Muscle of back (tissue), 11 donors: ENCODE data around the gene RUNX3. TPM values are rescaled to one million over a fixed set of nuclear protein-coding genes. Genes with fewer than 3 reads are reported as not detected.

Experiments used
- DNase-seq, 3 donors: peaks; one replicate each; pipeline versions ENCODE4 v3.0.0 to v3.0.0-alpha.2; 2013
- polyA plus RNA-seq, 10 donors: library from polyadenylated mRNA; unstranded; fragments of 120-200 nt; gene quantifications; one replicate each; pipeline ENCODE4 v1.2.1, GENCODE V29; 2013; ENCODE audit not compliant: insufficient read length in 10 of 10

RUNX3 gene
- polyA plus RNA-seq, 10 donors = 0.39 to 10.4 (median 0.64) TPM

DNA sequence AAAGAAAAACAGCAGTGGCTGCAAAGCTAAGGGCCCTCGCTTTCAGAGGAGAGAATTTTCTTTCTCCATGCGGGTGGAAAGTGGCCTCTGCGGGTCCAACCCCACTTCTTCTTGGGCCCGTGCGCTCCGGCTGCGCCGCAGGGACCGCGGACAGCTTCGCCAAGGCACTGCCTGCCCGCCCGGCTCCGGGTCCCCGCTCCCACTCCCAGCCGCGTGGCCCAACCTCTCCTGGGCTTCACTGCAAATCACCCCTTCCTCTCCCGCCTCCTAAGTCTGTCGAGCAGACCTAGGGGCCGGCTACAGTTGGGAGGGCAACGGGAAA is 1.0 kb upstream of the RUNX3 start:
- DNase-seq = peak in 1 of 3 donors; percentile 66

DNA sequence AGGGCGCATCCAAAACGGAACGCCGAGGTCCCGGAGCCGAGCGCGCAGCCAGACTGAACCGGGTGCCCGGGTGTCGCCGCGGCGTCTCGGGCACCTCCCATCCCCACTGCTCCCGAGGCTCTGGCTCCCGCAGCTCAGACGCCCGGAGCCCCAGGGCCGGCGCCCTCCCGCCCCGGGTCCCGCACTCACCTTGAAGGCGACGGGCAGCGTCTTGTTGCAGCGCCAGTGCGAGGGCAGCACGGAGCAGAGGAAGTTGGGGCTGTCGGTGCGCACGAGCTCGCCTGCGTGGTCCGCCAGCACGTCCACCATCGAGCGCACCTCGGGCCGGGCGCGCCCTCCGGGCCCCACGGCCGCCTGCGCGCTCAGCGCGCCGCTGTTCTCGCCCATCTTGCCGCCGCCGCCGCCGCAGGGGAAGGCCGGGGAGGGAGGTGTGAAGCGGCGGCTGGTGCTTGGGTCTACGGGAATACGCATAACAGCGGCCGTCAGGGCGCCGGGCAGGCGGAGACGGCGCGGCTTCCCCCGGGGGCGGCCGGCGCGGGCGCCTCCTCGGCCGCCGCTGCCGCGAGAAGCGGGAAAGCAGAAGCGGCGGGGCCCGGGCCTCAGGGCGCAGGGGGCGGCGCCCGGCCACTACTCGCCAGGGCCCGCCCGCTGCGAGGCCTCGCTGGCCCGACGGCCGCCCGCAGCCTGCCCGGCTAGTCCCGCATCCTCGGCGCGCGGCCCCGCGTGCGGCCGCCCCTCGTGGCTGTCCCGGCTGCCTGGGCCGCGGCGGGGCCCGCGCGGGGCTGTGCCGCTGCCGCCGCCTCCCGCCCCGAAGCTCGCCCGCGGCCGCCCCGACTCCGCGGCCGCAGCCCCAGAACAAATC is 447 bp downstream of the RUNX3 start:
- DNase-seq = peak in 1 of 3 donors; percentile 68

DNA sequence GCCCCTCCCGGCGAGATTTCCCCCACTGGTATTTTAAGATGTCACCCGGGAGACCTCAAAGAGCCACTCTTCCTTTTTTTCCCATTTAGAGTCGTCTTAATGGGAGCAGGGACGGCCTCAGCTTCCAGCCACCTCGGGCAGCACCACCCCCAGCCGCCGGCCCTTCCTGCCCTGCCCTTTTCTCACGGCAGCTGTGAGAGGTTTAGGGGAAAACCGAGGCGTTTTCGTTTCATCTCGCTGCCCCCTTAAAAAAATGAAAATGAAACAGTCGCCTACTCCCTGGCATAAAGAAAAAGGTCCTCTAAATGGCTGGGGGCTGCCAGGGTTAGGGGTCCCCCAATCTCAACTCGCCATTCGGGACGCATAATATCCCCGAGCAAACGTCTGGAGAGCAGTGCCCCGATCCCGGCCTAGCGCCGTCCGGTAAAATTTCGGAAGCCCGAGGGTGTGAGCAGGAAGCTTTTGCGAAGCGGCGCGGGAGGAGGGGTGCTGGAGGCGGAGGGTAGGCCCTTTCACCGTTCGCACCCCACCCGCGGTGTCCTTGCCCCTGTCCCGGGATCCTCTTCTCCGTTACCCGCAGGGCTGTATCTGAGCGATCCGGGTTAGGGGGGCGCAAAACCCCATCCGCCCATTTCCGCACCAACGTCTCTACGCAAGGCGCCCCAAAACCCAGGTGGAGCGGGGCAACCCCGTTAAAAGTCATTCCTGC is 1.2 kb downstream of the RUNX3 start:
- peak in 1 of 3 donors; percentile 54 for DNase-seq

DNA sequence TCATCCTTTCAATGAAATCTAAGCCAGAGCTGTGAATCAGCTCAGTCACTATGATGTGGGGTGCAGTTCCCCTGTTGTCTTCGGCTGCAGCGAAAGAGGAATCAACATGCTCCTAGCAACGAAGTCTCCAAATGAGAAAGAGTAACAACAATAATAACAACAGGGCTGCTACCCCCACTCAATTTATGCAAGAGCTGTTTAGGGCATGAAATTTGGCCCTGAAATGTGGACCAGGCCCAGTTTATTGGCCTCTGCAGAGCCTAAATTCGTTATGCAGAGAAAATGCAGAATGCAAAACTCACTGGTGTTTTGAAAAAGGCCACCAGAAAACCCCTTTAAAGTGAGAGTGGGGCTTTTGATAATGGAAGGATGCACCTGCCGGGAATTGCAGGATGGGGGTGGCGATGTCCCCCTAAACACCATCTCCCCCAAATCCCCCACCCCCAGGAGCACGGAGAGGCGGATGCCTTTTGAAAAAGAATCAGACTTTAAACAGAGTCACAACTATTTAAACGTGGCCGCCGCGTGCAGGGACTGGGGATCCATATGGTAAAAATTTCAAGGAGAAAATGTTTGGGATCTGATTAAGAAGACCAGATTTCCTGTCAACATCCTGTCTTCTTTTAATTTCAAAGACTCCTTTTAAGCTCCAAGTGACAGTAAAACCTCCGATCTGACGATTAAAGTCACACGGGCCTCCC is 1.9 kb downstream of the RUNX3 start:
- DNase-seq = peak in 1 of 3 donors; percentile 77

DNA sequence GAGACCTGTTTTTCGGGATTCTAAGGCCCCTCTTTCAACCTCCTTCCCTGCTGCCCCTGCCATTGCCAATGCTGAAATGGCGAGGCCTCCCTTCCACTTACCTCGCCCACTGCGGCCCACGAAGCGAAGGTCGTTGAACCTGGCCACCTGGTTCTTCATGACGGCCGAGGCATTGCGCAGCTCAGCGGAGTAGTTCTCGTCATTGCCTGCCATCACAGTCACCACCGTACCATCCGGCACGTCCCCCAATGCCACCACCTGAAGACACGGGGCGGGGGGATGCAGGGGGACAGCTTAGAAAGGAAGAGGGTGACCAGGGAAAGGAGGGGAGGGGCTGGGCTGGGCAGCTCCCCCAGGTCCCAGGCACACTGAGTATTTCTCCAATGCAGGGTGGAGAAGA is 2.6 kb downstream of the RUNX3 start:
- DNase-seq = no peak

DNA sequence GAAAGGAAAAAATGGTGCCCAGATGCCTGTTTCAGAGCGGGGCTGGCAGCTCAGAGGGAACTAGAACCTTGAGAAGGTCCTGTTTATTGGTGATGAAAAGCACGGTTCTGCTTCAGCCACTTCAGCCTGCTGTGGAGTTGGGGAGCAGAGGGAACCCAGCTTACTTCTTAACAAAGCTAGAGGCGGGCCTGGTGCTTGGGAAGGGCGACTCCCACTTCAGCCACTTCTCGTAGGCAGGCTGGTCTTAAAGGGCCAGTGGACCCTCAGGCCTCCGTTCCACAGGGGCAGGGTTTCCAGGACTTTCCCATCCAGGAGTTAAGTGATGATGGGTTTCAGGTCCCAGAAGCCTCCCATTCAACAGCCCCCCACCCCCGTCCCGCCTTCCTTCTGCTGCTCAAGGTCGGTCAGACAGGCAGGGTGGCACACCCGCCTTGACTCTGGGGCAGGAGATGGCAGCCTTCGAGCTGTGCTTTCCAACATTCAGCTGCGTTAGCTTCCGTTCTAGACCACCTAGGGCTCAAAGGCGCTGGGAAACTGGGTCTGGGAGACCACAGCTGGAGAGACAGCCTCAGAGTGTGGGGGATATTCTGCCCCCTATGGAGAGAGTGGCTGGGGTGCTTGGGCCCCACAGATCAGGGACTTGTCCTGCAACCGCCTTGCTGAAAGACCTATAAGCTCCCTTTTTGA is 3.4 kb downstream of the RUNX3 start:
- peak in 1 of 3 donors; percentile 22 for DNase-seq

DNA sequence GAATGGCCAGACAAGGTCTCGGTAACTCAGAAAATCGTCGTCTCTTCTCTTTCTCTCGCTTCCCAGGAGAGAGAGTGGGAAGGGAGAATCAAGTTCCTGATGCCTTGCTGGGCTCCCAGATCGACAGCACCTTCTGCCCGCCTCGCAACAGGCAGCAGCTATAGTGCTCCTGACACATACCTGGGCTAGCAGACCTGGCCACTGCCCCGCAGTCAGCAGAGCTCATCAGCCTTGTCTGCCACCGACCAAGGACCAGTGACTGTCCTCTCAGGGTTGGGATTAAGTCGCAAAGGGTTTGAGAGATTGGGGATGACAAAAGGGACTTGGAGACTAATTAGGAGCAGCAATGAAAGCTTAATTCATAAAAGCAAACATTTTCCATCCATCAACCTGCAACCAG is 4.1 kb downstream of the RUNX3 start:
- DNase-seq = peak in 1 of 3 donors; percentile 19

DNA sequence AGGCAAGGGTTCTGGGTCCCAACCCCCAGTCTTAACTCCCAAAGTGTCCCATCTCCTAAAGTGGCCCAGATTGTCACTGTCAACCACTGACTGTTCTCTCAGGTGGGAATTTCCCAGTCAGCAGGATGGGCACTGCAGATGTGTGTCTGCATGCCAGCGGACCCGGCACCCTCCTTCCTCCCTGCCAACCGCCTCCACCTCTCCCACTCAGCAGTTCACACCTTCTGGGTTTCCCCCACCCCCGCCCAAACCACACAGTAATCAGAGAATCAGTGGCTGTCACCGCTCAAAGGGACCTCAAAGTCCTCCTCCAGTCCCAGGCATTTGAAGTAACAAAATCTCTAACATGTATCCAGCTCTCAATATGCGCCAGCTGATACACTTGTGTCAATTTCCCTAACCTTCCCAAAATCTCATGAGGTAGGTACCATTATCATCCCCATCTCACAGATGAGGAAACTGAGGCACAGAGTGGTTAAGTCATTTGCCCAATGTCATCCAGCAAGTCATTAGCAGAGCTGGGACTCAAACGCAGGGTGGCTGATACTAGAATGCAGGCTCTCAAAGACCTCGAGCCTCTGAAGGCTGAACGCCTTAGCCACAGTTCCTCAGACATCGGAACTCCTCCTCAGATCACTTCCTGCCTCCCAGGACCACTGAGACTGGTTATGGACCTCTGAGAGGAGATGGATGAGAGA is 4.8 kb downstream of the RUNX3 start:
- no peak for DNase-seq

DNA sequence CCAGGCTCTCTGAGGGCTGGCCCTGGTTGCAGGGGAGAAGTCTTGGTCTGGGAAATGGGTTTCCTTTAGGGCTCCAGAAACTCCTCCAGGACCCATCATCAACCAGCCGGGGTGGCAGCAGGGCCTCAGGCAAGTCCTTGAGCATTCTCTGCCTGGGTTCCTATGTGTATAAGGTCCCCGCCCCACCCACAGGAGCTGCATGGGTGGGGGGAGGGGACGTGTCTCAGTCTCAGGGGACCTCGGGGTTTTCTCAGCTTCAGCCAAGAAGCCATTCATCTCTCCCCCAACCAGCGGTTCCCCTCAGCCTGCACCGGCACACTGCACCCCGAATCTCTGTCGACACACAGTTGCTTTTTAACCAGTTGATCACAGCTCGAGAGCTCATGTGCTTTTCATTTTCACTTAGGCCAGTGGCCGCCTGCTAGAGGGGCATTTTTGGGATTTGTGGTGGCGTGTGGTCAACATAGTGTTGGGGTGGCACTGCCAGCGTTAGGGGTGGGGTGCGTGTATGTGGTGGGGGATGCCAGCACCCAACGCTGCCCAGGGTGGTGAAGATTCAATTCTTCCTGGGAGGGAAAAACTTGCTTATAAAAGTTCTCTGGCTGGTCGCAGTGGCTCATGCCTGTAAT is 6.5 kb downstream of the RUNX3 start:
- no peak for DNase-seq

DNA sequence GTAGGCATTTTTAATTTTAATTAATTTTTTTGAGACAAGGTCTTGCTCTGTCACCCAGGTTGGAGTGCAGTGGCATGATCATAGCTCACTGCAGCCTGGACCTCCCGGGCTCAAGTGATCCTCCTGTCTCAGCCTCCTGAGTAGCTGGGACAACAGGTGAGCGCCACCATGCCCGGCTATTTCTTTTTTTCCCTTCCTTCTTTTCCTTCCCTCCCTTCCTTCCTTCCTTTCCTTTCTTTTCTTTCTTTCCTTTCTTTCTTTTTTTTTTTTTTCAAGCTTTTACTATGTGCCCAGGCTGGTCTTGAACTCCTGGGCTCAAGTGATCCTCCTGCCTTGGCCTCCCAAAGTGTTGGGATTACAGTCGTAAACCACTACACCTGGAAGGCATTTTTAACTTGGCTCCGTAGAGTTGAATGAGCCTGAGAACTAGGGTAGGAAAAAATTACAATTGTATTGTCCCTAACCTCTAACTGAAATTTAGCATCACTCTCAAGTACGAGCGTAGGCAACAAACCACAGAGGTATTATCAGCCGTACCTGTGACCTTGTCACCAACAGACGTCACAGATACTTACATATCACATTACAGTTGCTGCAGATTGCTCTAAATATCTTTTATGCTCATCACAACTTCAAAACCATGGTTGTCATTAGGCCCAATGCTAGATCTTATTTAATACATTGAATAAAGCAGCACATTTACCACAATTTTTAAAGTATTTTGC is 8.0 kb downstream of the RUNX3 start:
- DNase-seq = no peak

DNA sequence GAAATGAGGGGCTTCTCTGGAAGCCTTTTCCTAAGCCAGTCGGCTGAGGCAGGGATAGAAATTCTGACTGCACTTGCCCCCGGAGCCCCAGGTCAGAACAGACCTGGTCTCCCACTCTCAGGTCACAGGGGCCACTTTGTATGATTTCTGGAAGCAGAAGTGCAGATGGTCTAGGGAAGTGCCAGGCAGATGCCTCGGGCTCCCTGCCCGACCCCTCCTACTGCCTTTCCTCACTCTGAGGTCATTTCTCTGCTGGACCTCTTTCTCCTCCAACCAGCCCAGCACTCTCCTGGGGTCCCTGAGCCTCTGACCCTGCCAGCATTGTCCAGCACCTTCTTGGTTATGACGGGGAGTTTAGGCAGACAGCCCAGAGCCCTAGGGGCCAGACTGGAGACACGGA is 8.7 kb downstream of the RUNX3 start:
- no peak for DNase-seq

DNA sequence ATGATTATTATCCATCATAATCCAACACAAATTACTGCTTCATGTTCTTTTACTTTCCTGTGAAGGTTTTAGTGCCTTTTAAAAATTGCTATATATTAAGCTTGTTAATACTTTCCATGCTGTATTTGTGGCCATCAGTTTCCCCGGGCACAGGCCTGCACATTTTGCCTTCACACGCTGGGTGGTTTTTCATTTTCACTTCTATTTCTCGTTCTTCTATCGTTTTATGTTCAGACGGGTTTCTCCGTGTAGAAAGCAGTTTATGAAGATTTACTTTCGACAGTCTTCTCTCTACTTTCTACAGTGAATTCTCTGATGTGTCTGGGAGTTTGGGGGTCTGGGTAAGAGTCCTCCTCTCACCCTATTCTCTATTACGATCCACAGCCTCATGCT is 9.5 kb downstream of the RUNX3 start:
- no peak for DNase-seq

DNA sequence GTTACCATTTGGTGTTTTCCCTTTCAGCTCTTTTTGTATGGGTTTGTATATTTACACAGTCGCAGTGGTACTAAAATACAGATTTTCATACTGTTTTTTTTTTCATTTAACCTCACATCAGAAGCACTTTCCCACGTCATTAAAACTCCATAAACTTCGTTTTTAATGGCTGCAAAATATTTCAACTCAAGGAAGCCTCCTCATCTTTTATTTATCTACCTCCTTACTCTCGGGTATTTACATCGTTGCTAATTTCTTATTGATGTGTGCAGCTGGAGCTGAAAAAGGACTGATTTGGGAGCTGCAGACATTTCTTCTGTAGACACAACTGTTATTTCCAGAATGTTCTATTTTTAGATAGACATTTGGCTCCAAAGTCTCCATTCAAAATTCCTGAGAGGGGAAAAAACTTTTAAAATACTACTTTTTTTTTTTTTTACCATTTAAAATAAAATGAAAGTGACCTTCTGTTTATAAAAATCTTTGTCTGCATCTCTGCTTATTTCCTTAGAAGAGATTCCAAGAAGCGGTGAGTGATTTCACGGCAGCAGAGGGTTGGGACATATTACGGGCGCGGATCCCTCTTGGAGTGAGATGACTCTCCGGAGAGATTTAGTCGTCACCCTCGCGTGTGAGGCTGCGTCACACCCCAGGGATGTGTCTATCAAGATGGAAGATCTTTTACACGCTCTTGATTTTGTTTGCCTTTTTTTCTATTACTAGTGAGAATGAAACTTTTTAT is 10.1 kb downstream of the RUNX3 start:
- DNase-seq = peak in 1 of 3 donors; percentile 58

DNA sequence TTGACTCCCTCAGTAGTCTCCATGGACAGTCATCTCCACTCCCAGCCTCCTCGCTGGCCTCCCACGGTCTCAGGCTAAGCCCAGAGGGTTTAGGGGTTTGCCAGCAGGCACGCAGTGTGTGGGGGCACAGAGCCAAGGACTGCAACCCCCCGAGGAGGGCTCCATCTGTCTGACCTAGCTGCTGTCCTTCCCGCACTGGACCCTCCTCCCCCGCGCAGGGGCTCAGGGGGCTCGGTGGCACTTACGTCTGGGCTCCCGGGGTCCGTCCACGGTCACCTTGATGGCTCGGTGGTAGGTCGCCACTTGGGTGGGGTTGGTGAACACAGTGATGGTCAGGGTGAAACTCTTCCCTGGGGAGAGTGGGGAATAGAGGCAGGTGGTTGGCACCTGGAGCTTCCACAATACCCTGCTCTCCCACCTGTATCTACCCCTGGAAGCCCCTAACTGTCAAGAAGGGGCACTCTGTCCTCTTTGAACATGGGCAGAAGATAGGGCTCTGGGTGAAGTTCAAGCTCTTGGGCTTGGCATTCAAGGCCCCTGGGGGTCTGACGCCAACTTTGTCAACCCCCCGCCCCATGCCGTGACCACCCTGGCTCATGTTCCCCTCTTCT is 11.0 kb downstream of the RUNX3 start:
- DNase-seq = no peak

DNA sequence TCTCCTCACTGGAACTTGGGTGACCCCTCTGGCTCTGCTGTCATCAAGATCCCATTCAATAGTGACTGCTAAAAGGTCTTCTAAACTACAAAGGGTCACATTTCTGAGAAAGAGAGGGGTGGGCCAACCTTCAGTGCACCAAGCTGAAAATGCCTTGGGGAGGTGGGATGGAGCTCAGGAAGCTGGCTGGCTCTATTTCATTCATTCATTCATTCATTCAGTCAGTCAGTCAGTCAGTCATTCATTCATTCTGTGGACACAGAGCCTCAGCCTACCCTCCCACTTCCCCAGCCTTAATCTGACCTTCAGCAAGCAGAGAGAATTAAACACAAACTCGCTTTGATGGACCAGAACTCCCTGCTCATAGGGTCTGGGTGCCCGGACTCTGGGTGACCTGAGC is 11.7 kb downstream of the RUNX3 start:
- DNase-seq = no peak

DNA sequence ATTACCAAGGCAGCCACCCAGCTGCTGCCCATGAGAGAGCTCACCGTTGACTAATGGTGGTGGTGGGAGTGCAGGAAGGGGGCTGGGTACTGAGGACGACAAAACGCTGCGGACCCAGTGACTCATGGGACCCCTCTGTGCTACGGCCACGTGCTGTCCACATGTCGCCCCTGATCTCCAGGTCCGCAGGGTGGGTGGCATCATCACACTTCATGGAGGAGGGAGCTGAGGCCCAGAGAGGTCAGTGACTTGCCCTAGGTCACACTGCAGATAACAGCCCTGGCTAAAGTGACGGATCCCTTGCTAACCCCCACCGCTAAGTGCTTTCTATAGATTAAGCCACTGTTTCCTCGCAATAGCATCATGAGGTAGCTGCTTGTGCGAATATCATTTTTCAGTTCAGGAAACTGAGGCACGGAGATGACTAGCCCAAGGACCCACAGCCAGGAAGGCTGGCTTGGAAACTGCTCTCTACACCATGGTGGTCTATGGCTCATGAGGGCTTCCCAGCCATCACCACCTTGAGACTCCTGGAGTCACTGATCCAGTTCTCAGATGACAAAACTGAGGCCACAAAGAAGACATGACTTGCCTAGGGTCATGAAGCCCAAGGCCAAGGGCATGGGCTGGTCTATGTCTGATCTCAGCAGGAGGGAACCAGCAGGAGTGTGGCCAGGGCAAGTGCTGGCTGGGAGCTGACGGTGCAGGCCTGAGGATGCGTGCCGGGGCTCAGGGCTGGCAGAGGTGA is 12.6 kb downstream of the RUNX3 start:
- DNase-seq = no peak

DNA sequence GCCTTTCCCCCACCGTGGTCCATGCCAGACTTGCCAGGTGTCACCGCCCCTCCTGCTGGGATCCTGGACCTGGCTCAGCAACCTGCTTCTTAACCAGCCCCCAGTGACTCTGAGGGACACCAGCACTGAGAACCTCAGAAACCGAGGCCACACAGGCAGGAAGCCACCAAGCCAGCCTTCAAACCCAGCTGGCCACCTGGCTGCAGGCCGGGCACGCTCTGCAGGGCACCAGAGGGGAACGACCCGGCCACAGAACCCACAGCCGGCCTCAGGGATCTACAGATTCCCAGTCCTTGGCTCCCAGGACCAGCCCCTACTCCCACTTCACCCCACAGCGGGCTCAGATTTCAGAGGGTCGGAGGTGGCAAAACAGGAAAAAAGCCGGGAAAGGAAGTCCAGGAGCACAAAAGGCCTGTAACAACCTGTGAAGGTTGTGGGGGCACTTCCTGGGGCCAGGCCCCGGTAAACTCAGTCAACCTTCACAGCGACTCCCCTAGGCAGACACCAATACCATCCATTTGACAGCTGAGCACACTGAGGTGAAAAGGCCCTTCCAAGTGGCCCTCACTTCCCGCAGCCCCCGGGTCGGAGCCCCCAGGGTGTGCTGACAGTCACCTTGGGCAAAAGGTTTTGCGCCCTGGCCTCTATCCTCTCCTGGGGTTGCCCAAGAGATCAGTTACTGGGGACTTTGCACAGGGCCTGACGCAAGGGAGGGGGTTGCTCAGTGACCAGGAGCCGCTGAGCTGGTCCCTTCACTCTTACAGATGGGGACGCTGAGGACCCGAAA is 14.1 kb downstream of the RUNX3 start:
- DNase-seq = no peak
